CD14-positive monocyte (primary cell): ENCODE data around the gene COX7A2L. TPM values are rescaled to one million over a fixed set of nuclear protein-coding genes. Genes with fewer than 3 reads are reported as not detected.

Source experiments
- DNase-seq, 3 donors: peaks; one replicate each; pipeline ENCODE4 v3.0.0-alpha.2; 2011 to 2022
- H2AFZ ChIP-seq: 2 replicates; pipeline ENCODE4 v1.6.0; 2012; ENCODE audit warnings: mild to moderate bottlenecking, low read depth, low read length, inconsistent platforms; ENCODE audit not compliant: insufficient read depth, poor library complexity, severe bottlenecking
- H3K27ac ChIP-seq, 2 donors: 1 replicate in 1 of 2; 2 replicates in 1 of 2; pipeline ENCODE4 v1.5.1; 2012 to 2013; ENCODE audit warnings: low read length in 2 of 2, control low read depth in 1 of 2, inconsistent platforms in 1 of 2, low read depth in 1 of 2, mild to moderate bottlenecking in 1 of 2
- H3K27me3 ChIP-seq, 2 donors: one replicate each; pipeline versions ENCODE4 v1.6.0 to v1.6.1; 2011 to 2013; ENCODE audit warnings: low read length in 2 of 2; ENCODE audit not compliant: control insufficient read depth in 2 of 2, insufficient read depth in 2 of 2
- H3K36me3 ChIP-seq, 2 donors: replicated peaks in 1 of 2; 1 replicate in 1 of 2; 2 replicates in 1 of 2; pipeline versions ENCODE4 v1.5.1 to v1.6.1; 2012 to 2013; ENCODE audit warnings: low read length in 2 of 2, control low read depth in 1 of 2, inconsistent platforms in 1 of 2, mild to moderate bottlenecking in 1 of 2; ENCODE audit not compliant: insufficient read depth in 2 of 2, control insufficient read depth in 1 of 2
- H3K4me1 ChIP-seq, 2 donors: 1 replicate in 1 of 2; 2 replicates in 1 of 2; pipeline versions ENCODE4 v1.5.1 to v1.6.1; 2012 to 2013; ENCODE audit warnings: low read length in 2 of 2, control low read depth in 1 of 2, inconsistent platforms in 1 of 2, mild to moderate bottlenecking in 1 of 2, moderate library complexity in 1 of 2; ENCODE audit not compliant: insufficient read depth in 2 of 2, control insufficient read depth in 1 of 2
- H3K4me2 ChIP-seq: replicated peaks from 2 replicates; pipeline ENCODE3; 2012; ENCODE audit warnings: low read length, moderate library complexity, mild to moderate bottlenecking; ENCODE audit not compliant: poor library complexity, severe bottlenecking; ENCODE audit errors: extremely low read depth
- H3K4me3 ChIP-seq, 3 experiments: fragments of 200-600 bp in 1 of 3; sonication (generic) in 1 of 3; replicated peaks in 1 of 3; 1 replicate in 2 of 3; 2 replicates in 1 of 3; pipeline ENCODE4 v1.5.1; 2011 to 2013; ENCODE audit warnings: low read length in 3 of 3, mild to moderate bottlenecking in 3 of 3, control low read depth in 2 of 3, low read depth in 2 of 3, inconsistent platforms in 1 of 3, moderate library complexity in 1 of 3
- H3K79me2 ChIP-seq: 2 replicates; pipeline ENCODE4 v1.6.0; 2012; ENCODE audit warnings: mild to moderate bottlenecking, control low read depth, inconsistent platforms, low read length, moderate library complexity; ENCODE audit not compliant: insufficient read depth
- H3K9ac ChIP-seq: 2 replicates; pipeline ENCODE4 v1.6.0; 2017; ENCODE audit warnings: low read length, mild to moderate bottlenecking; ENCODE audit not compliant: insufficient read depth, poor library complexity, severe bottlenecking
- H3K9me3 ChIP-seq, 2 donors: replicated peaks in 1 of 2; 1 replicate in 1 of 2; 2 replicates in 1 of 2; pipeline versions ENCODE4 v1.5.1 to v1.6.1; 2012 to 2013; ENCODE audit warnings: low read length in 2 of 2, control low read depth in 1 of 2; ENCODE audit not compliant: control insufficient read depth in 1 of 2, insufficient read depth in 1 of 2
- H4K20me1 ChIP-seq: 2 replicates; pipeline ENCODE4 v1.6.0; 2012; ENCODE audit warnings: mild to moderate bottlenecking, low read length, control low read depth, moderate library complexity; ENCODE audit not compliant: insufficient read depth
- H3K27ac Mint-ChIP-seq, 7 donors: one replicate each; pipeline ENCODE4 v1.8.0; 2020; ENCODE audit warnings: mild to moderate bottlenecking in 7 of 7, mixed read lengths in 7 of 7, moderate library complexity in 6 of 7, inconsistent platforms in 2 of 7
- H3K27me3 Mint-ChIP-seq, 3 donors: one replicate each; pipeline ENCODE4 v1.8.0; 2021 to 2022; ENCODE audit warnings: low read depth in 3 of 3, mild to moderate bottlenecking in 3 of 3, mixed read lengths in 3 of 3, moderate library complexity in 3 of 3, inconsistent platforms in 1 of 3
- H3K36me3 Mint-ChIP-seq, 2 donors: one replicate each; pipeline ENCODE4 v1.8.0; 2020; ENCODE audit warnings: mixed read lengths in 2 of 2, inconsistent platforms in 1 of 2, mild to moderate bottlenecking in 1 of 2
- H3K4me1 Mint-ChIP-seq: one replicate; pipeline ENCODE4 v1.8.0; 2020; ENCODE audit warnings: mild to moderate bottlenecking, mixed read lengths
- H3K4me3 Mint-ChIP-seq, 2 donors: one replicate each; pipeline ENCODE4 v1.8.0; 2020; ENCODE audit warnings: mild to moderate bottlenecking in 2 of 2, mixed read lengths in 2 of 2, moderate library complexity in 1 of 2
- H3K9me3 Mint-ChIP-seq, 7 donors: one replicate each; pipeline ENCODE4 v1.8.0; 2020 to 2022; ENCODE audit warnings: mixed read lengths in 7 of 7, mild to moderate bottlenecking in 6 of 7, moderate library complexity in 6 of 7, inconsistent platforms in 2 of 7
- CTCF ChIP-seq: fragments of 200-600 bp; IDR thresholded peaks from one replicate; pipeline ENCODE4 v1.8.0; 2022; ENCODE audit warnings: antibody characterized with exemption, mild to moderate bottlenecking
- WGBS: methylation state at CpG from one replicate; pipeline ENCODE4 v1.1.5; 2013; ENCODE audit warnings: missing lambda C conversion rate; ENCODE audit not compliant: insufficient coverage; 5-methylcytosine and 5-hydroxymethylcytosine counted together
- intact Hi-C, 2 donors: fragments of 100-400 bp; cut with micrococcal nuclease; formaldehyde crosslinking; loops; one replicate each; pipeline versions ENCODE4 v1.15.0 to v1.15.1; 2023
- polyA plus RNA-seq, 3 donors: library from polyadenylated mRNA; depleted of rRNA in 1 of 3; unstranded in 2 of 3; stranded (reverse) in 1 of 3; fragments of 300-500 nt in 2 of 3; fragments of >200 nt in 1 of 3; fragmentation: Illumina TruSeq in 2 of 3; gene quantifications; 1 replicate in 2 of 3; 2 replicates in 1 of 3; pipeline ENCODE4 v1.2.3, GENCODE V29; 2012 to 2021

The COX7A2L gene
- polyA plus RNA-seq, 3 donors = 63.6 to 153 (median 144) TPM

DNA sequence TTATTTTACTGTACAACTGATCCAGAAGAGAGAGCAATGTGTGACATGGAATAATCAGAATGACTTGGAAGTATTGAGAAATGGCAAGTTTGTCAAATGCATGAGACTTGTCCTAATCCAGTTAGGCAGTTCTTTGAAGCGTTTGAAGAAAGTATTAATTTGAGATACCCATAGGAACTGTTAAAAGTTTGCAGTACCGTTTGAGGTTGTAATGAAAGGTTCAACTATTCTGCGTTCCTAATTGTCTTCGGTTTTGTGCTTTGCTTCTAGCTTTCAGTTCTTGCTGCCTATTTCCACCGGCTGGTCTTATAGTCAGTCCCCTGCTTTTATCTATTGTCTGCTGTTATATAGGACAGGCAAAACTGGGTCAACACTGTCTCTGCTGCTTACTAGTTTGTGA is 41.8 kb downstream of the COX7A2L start:
- no peak overlapping the region for H3K4me3 ChIP-seq
- intact Hi-C loops = no loop called here

DNA sequence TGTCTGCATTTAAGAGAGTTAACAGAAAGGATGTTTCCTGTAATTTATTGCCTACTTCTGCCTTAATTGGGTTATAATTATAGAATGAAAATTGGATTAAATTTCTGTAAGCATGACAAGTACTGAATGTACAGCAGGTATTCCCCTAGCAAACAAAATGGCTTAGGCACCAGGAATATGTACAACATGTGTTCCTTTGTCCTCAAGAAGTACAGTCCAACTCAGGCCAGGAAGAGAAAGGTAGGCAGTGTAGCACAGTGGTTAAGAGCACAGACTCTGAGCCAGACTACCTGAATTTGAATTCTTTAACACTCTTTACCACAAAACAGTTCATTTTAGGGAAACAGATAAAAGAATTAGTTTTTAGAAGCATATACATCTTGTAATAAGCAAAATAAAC is 43.1 kb downstream of the COX7A2L start:
- no peaks in the 10 kb centered on the region for H3K79me2 ChIP-seq
- H3K4me3 ChIP-seq = no peak overlapping the region
- no peak overlapping the region for H3K9ac ChIP-seq
- H3K4me2 ChIP-seq = no peak overlapping the region
- no peak overlapping the region for H2AFZ ChIP-seq
- H3K27ac ChIP-seq = no peak overlapping the region
- H3K4me1 ChIP-seq = peaks cover 15 to 19% of the 10 kb centered on the region in 2 donors
- intact Hi-C loops = no loop called here
- DNase-seq = no peak
- Mint-ChIP-seq H3K27me3 (no peaks in the 10 kb centered on the region), H3K36me3 (peaks cover 41 to 49% of the 10 kb centered on the region in 2 donors), H3K27ac (peak overlapping the region in 2 of 7 donors; percentile 18 to 70), H3K9me3 (no peaks in the 10 kb centered on the region), H3K4me3 (no peak overlapping the region), H3K4me1 (peaks cover 25% of the 10 kb centered on the region)
- H3K27me3 ChIP-seq = no peaks in the 10 kb centered on the region
- no peaks in the 10 kb centered on the region for H3K9me3 ChIP-seq
- H4K20me1 ChIP-seq = no peaks in the 10 kb centered on the region
- TF ChIP-seq CTCF = no peak
- H3K36me3 ChIP-seq = peaks cover 41 to 58% of the 10 kb centered on the region in 2 donors

More for the DNA sequence above, 41.8 kb downstream of the COX7A2L start:
- H3K9me3 Mint-ChIP-seq = no peaks in the 10 kb centered on the region
- Histone ChIP-seq H3K27me3 (no peaks in the 10 kb centered on the region), H4K20me1 (no peaks in the 10 kb centered on the region), H2AFZ (no peak overlapping the region), H3K9me3 (no peaks in the 10 kb centered on the region), H3K9ac (no peak overlapping the region), H3K4me1 (peaks cover 15 to 18% of the 10 kb centered on the region in 2 donors), H3K4me2 (no peak overlapping the region), H3K36me3 (peaks cover 45 to 65% of the 10 kb centered on the region in 2 donors), H3K79me2 (no peaks in the 10 kb centered on the region), H3K27ac (no peak overlapping the region)
- no peak overlapping the region for H3K4me3 Mint-ChIP-seq
- no peak for TF ChIP-seq CTCF
- no CpG with 5 or more reads among the region's 5 CpGs for WGBS
- H3K36me3 Mint-ChIP-seq = peaks cover 42 to 56% of the 10 kb centered on the region in 2 donors
- H3K4me1 Mint-ChIP-seq = peaks cover 25% of the 10 kb centered on the region
- DNase-seq = no peak
- H3K27ac Mint-ChIP-seq = no peak overlapping the region
- H3K27me3 Mint-ChIP-seq = no peaks in the 10 kb centered on the region
